Activated CD8-positive, alpha-beta memory T cell treated with anti-CD3 and anti-CD28 coated beads, Interleukin-2, amount 50 U/mL, for 24 hours (primary cell): Measurements from ENCODE around the gene CHP1.
A peak's percentile ranks its signal among the peaks of the same experiment; 100 is the strongest.
"Not testable (repeated sequence)": the region's sequence is repeated elsewhere in the genome, so short reads cannot be mapped to it uniquely, and the experiment has no call there.

Experiments used
- DNase-seq: peaks from one replicate; pipeline ENCODE4 v3.0.0-alpha.2; 2020; ENCODE audit errors: extremely low read depth

CHP1 gene

GRCh38 chr15:41230650-41231421 lies at the start of gene CHP1, which contains the start of gene EXD1:
Gene CHP1, plus strand, starts transcription at chr15:41231268. Its CDS starts 115 bp downstream, at chr15:41231383.
Gene EXD1, minus strand, starts transcription at chr15:41230757. Its CDS starts 4,182 bp downstream, at chr15:41226575.
- DNase-seq = peak; percentile 94

GRCh38 chr15:41182266-41182665 lies 48.8 kb upstream of the CHP1 start:
- no peak for DNase-seq

- no peak for DNase-seq
Measured at GRCh38 chr15:41183581-41183980, 47.5 kb upstream of the CHP1 start.

- no peak for DNase-seq
Measured at GRCh38 chr15:41194444-41194843, 36.6 kb upstream of the CHP1 start.

- no peak for DNase-seq
Measured at GRCh38 chr15:41199470-41199869, 31.6 kb upstream of the CHP1 start.

GRCh38 chr15:41203395-41203794 lies 27.7 kb upstream of the CHP1 start:
- no peak for DNase-seq

GRCh38 chr15:41205315-41205714 lies 25.8 kb upstream of the CHP1 start:
- DNase-seq = no peak

GRCh38 chr15:41207687-41208448 lies 23.2 kb upstream of the CHP1 start:
- no peak for DNase-seq

GRCh38 chr15:41215708-41216107 lies 15.4 kb upstream of the CHP1 start:
- no peak for DNase-seq

GRCh38 chr15:41218851-41219250 lies 12.2 kb upstream of the CHP1 start:
- DNase-seq = no peak

- no peak for DNase-seq
Measured at GRCh38 chr15:41219381-41219780, 11.7 kb upstream of the CHP1 start.

GRCh38 chr15:41230345-41230649 lies 771 bp upstream of the CHP1 start:
- DNase-seq = no peak

GRCh38 chr15:41231422-41232226 lies 556 bp downstream of the CHP1 start:
- peak; percentile 4 for DNase-seq

GRCh38 chr15:41233367-41233771 lies 2.3 kb downstream of the CHP1 start:
- DNase-seq = no peak

- not testable (repeated sequence) for DNase-seq
Measured at GRCh38 chr15:41235228-41235627, 4.2 kb downstream of the CHP1 start.

GRCh38 chr15:41235929-41236328 lies 4.9 kb downstream of the CHP1 start:
- DNase-seq = no peak

GRCh38 chr15:41238100-41238499 lies 7.0 kb downstream of the CHP1 start:
- no peak for DNase-seq

GRCh38 chr15:41241221-41241964 lies 10.3 kb downstream of the CHP1 start:
- no peak for DNase-seq

GRCh38 chr15:41250745-41251144 lies 19.7 kb downstream of the CHP1 start:
- not testable (repeated sequence) for DNase-seq

- no peak for DNase-seq
Measured at GRCh38 chr15:41251411-41251810, 20.3 kb downstream of the CHP1 start.

- DNase-seq = no peak
Measured at GRCh38 chr15:41254560-41254959, 23.5 kb downstream of the CHP1 start.

GRCh38 chr15:41256103-41256502 lies 25.0 kb downstream of the CHP1 start:
- DNase-seq = no peak
